Chondrocyte (in vitro differentiated cells): Measurements from ENCODE around the gene CXCL13. TPM values are rescaled to one million over a fixed set of nuclear protein-coding genes. Genes with fewer than 3 reads are reported as not detected.
"Not testable (repeated sequence)": the region's sequence is repeated elsewhere in the genome, so short reads cannot be mapped to it uniquely, and the experiment has no call there.

ENCODE experiments used
- DNase-seq: peaks from one replicate; pipeline ENCODE4 v3.0.0; 2021; ENCODE audit warnings: mixed read lengths, low spot score
- H3K27ac Mint-ChIP-seq: one replicate; pipeline ENCODE4 v1.8.0; 2021; ENCODE audit warnings: mild to moderate bottlenecking, moderate library complexity, mixed read lengths; ENCODE audit not compliant: unreplicated experiment
- H3K27me3 Mint-ChIP-seq: 2 replicates; pipeline ENCODE4 v1.8.0; 2021; ENCODE audit warnings: low read depth, mixed read lengths
- H3K36me3 Mint-ChIP-seq: 2 replicates; pipeline ENCODE4 v1.8.0; 2021; ENCODE audit warnings: low read depth, mixed read lengths
- H3K4me1 Mint-ChIP-seq: 2 replicates; pipeline ENCODE4 v1.8.0; 2021; ENCODE audit warnings: low read depth, mild to moderate bottlenecking, mixed read lengths
- H3K4me3 Mint-ChIP-seq: one replicate; pipeline ENCODE4 v1.8.0; 2021; ENCODE audit warnings: mild to moderate bottlenecking, moderate library complexity, mixed read lengths; ENCODE audit not compliant: unreplicated experiment
- H3K9me3 Mint-ChIP-seq: 2 replicates; pipeline ENCODE4 v1.8.0; 2021; ENCODE audit warnings: low read depth, mixed read lengths
- CTCF ChIP-seq: fragments of 200-600 bp; sonication (generic); IDR thresholded peaks from 2 replicates; pipeline ENCODE4 v1.5.0; 2021; ENCODE audit warnings: antibody characterized with exemption, mild to moderate bottlenecking, moderate library complexity
- long read RNA-seq: library from polyadenylated mRNA; stranded (forward); transcript quantifications from one replicate; pipeline ENCODE4 v2.0.0, GENCODE V29; 2021
- total RNA-seq: library from RNA; stranded (reverse); gene quantifications from 3 replicates; pipeline ENCODE4 v1.2.1, GENCODE V29; 2021

CXCL13 gene
- not detected in 3 replicates for total RNA-seq
- long read RNA-seq = 0 reads

- peaks cover 65% of the 10 kb centered on the region for H3K27me3 Mint-ChIP-seq
- no peak for DNase-seq
- no peak within 1 kb of the TSS for H3K27ac Mint-ChIP-seq
- no peaks in the 10 kb centered on the region for H3K9me3 Mint-ChIP-seq
- no peak within 1 kb of the TSS for H3K4me3 Mint-ChIP-seq
- H3K36me3 Mint-ChIP-seq = no peaks in the 10 kb centered on the region
- TF ChIP-seq CTCF = no peak
- H3K4me1 Mint-ChIP-seq = no peaks in the 10 kb centered on the region
Observed at GRCh38 chr4:77605210-77605902, at the start of gene CXCL13. Gene CXCL13 (plus strand): TSS chr4:77605820. CDS start chr4:77605866, 46 bp downstream.

GRCh38 chr4:77560170-77560569 is 45.5 kb upstream of the CXCL13 start:
- Mint-ChIP-seq H3K4me1 (peaks cover 9% of the 10 kb centered on the region), H3K4me3 (no peak overlapping the region), H3K27me3 (peaks cover 10% of the 10 kb centered on the region), H3K36me3 (no peaks in the 10 kb centered on the region), H3K27ac (no peak overlapping the region), H3K9me3 (peaks cover 7% of the 10 kb centered on the region)
- TF ChIP-seq CTCF = no peak
- DNase-seq = no peak

- not testable (repeated sequence) for H3K4me3 Mint-ChIP-seq, H3K36me3 Mint-ChIP-seq, H3K9me3 Mint-ChIP-seq, H3K4me1 Mint-ChIP-seq, H3K27ac Mint-ChIP-seq
- DNase-seq = peak; percentile 60
- peaks cover 11% of the 10 kb centered on the region for H3K27me3 Mint-ChIP-seq
Observed at GRCh38 chr4:77561720-77562119, 43.9 kb upstream of the CXCL13 start.

- Mint-ChIP-seq H3K4me1 (peaks cover 9% of the 10 kb centered on the region), H3K27me3 (peaks cover 24% of the 10 kb centered on the region)
- no peak for DNase-seq
Observed at GRCh38 chr4:77564231-77564630, 41.4 kb upstream of the CXCL13 start.

GRCh38 chr4:77566148-77566547 is 39.5 kb upstream of the CXCL13 start:
- peaks cover 2% of the 10 kb centered on the region for H3K36me3 Mint-ChIP-seq
- H3K4me1 Mint-ChIP-seq = peaks cover 9% of the 10 kb centered on the region
- H3K4me3 Mint-ChIP-seq = no peak overlapping the region
- peaks cover 26% of the 10 kb centered on the region for H3K27me3 Mint-ChIP-seq
- H3K9me3 Mint-ChIP-seq = peaks cover 15% of the 10 kb centered on the region
- H3K27ac Mint-ChIP-seq = no peak overlapping the region
- no peak for TF ChIP-seq CTCF
- no peak for DNase-seq

More at GRCh38 chr4:77564231-77564630, 41.4 kb upstream of the CXCL13 start:
- Mint-ChIP-seq H3K4me3 (no peak overlapping the region), H3K9me3 (peaks cover 6% of the 10 kb centered on the region), H3K36me3 (no peaks in the 10 kb centered on the region), H3K27ac (no peak overlapping the region)
- TF ChIP-seq CTCF = no peak

- no peak for DNase-seq
- H3K27ac Mint-ChIP-seq = no peak overlapping the region
- H3K27me3 Mint-ChIP-seq = peaks cover 28% of the 10 kb centered on the region
- H3K36me3 Mint-ChIP-seq = peaks cover 2% of the 10 kb centered on the region
- peaks cover 15% of the 10 kb centered on the region for H3K9me3 Mint-ChIP-seq
- peaks cover 9% of the 10 kb centered on the region for H3K4me1 Mint-ChIP-seq
- no peak for TF ChIP-seq CTCF
- H3K4me3 Mint-ChIP-seq = no peak overlapping the region
Observed at GRCh38 chr4:77567549-77567948, 38.1 kb upstream of the CXCL13 start.

GRCh38 chr4:77570508-77571214 is 35.0 kb upstream of the CXCL13 start:
- peaks cover 18% of the 10 kb centered on the region for H3K9me3 Mint-ChIP-seq
- H3K4me1 Mint-ChIP-seq, H3K4me3 Mint-ChIP-seq, H3K27ac Mint-ChIP-seq, H3K36me3 Mint-ChIP-seq: not testable (repeated sequence)
- H3K27me3 Mint-ChIP-seq = peaks cover 22% of the 10 kb centered on the region
- peak; percentile 87 for DNase-seq
